Psoas muscle (tissue), 8 donors: ENCODE data around the gene UBQLNL. TPM values are rescaled to one million over a fixed set of nuclear protein-coding genes. Genes with fewer than 3 reads are reported as not detected.

Source experiments
- ATAC-seq, 4 donors: fragments of 200-7000 bp; cut with Tn5 transposase; one replicate each; pipeline ENCODE4 v1.9.1; 2020; ENCODE audit warnings: moderate library complexity in 3 of 4, mild to moderate bottlenecking in 2 of 4
- DNase-seq, 2 donors: peaks; one replicate each; pipeline ENCODE4 v3.0.0-alpha.2; 2020
- H3K27ac ChIP-seq: fragments of 200-600 bp; one replicate; pipeline ENCODE4 v1.8.0; 2022
- H3K27me3 ChIP-seq, 3 donors: fragments of 200-600 bp in 1 of 3; one replicate each; pipeline versions ENCODE4 v1.6.1 to v1.8.0; 2013 to 2022; ENCODE audit warnings: low read length in 2 of 3, mild to moderate bottlenecking in 2 of 3, moderate library complexity in 1 of 3; ENCODE audit not compliant: insufficient read depth in 3 of 3
- H3K36me3 ChIP-seq, 2 donors: fragments of 200-600 bp in 1 of 2; one replicate each; pipeline versions ENCODE4 v1.6.1 to v1.8.0; 2013 to 2022; ENCODE audit warnings: low read depth in 1 of 2, mild to moderate bottlenecking in 1 of 2, moderate library complexity in 1 of 2; ENCODE audit not compliant: insufficient read depth in 1 of 2
- H3K4me1 ChIP-seq: fragments of 200-600 bp; one replicate; pipeline ENCODE4 v1.8.0; 2022
- H3K4me3 ChIP-seq: fragments of 200-600 bp; one replicate; pipeline ENCODE4 v1.8.0; 2022; ENCODE audit warnings: mild to moderate bottlenecking
- H3K9me3 ChIP-seq: fragments of 200-600 bp; one replicate; pipeline ENCODE4 v1.8.0; 2022
- CTCF ChIP-seq: fragments of 200-600 bp; IDR thresholded peaks from one replicate; pipeline ENCODE4 v1.8.0; 2022; ENCODE audit warnings: antibody characterized with exemption
- WGBS, 3 donors: extraction: QIAGEN DNeasy Blood & Tissue Kit; methylation state at CpG; one replicate each; pipeline versions ENCODE4 v1.1.6 to v1.1.7; 2013; 5-methylcytosine and 5-hydroxymethylcytosine counted together
- intact Hi-C, 2 donors: fragments of 100-400 bp; cut with DNase I; formaldehyde crosslinking; loops; one replicate each; pipeline versions ENCODE4 v1.11.0 to v1.14.2; 2022
- polyA plus RNA-seq, 3 donors: library from polyadenylated mRNA; stranded (reverse); fragments of 200-250 nt; gene quantifications; one replicate each; pipeline ENCODE4 v1.2.3, GENCODE V29; 2013
- total RNA-seq, 4 donors: library from RNA; stranded (reverse); fragmentation: NEBNext Ultra II Directional in 2 of 4; extraction: Animal tissue kit (Norgen Biotek cat#: 25700) in 2 of 4; gene quantifications; one replicate each; pipeline versions ENCODE4 v1.2.1 to v1.2.4, GENCODE V29; 2021 to 2023
- donor health status: healthy with polysubstance abuse.
- donor health status: DM: no; HTN: no; CAD: no; lungs with moderate emphysema.
- donor health status: Bipolar disorder and iron deficiency.
- donor health status: healthy.
- donor health status: DM: yes; HTN: yes; CAD: no.
- donor health status: DM: no; HTN: no; CAD: no.
- donor health status: DM: no; HTN: no; CAD: no.
- donor health status: DM: yes; HTN: yes; CAD: no.

The UBQLNL gene
- total and polyA plus RNA-seq, 7 donors: 0.01 to 0.04 TPM; not detected in 5

- Histone ChIP-seq H3K4me3 (no peak overlapping the region), H3K27ac (no peak overlapping the region), H3K4me1 (no peaks in the 10 kb centered on the region), H3K9me3 (no peaks in the 10 kb centered on the region), H3K36me3 (no peaks in the 10 kb centered on the region), H3K27me3 (no peaks in the 10 kb centered on the region)
- WGBS, 3 donors: 49 to 53% (median 52%) methylated on average over 5 of the region's 5 CpGs
- no peak for DNase-seq
- intact Hi-C loops: no loop called here
- ATAC-seq: no peak
- no peak for TF ChIP-seq CTCF
Observed at GRCh38 chr11:5489576-5490357, 26.7 kb downstream of the UBQLNL start.

GRCh38 chr11:5488798-5489399 lies 27.6 kb downstream of the UBQLNL start:
- intact Hi-C loops: no loop called here
- no peaks in the 10 kb centered on the region for H3K9me3 ChIP-seq
- no peak overlapping the region for H3K4me3 ChIP-seq
- H3K4me1 ChIP-seq: no peaks in the 10 kb centered on the region
- ATAC-seq: no peak
- whole genome bisulfite sequencing, 3 donors: 91 to 95% (median 94%) methylated on average over 4 of the region's 4 CpGs
- DNase-seq: no peak
- H3K27me3 ChIP-seq: no peaks in the 10 kb centered on the region
- no peak overlapping the region for H3K27ac ChIP-seq
- H3K36me3 ChIP-seq: no peaks in the 10 kb centered on the region
- no peak for TF ChIP-seq CTCF

- no peaks in the 10 kb centered on the region for H3K27me3 ChIP-seq
- ATAC-seq (no peak), DNase-seq (no peak)
- no peak within 1 kb of the TSS for H3K4me3 ChIP-seq
- H3K27ac ChIP-seq: no peak within 1 kb of the TSS
- no peaks in the 10 kb centered on the region for H3K9me3 ChIP-seq
- TF ChIP-seq CTCF: no peak
- no peaks in the 10 kb centered on the region for H3K36me3 ChIP-seq
- no peaks in the 10 kb centered on the region for H3K4me1 ChIP-seq
- intact Hi-C loops: no loop called here
Observed at GRCh38 chr11:5488385-5488784, 28.1 kb downstream of the UBQLNL start, which contains the start of gene OR52D1. TSS of gene OR52D1 (plus strand) at chr11:5488685. CDS start at chr11:5488707, 22 bp downstream.

- DNase-seq: no peak
- intact Hi-C loops: no loop called here
- Histone ChIP-seq H3K4me3 (no peak overlapping the region), H3K27ac (no peak overlapping the region), H3K4me1 (no peaks in the 10 kb centered on the region), H3K36me3 (no peaks in the 10 kb centered on the region), H3K9me3 (no peaks in the 10 kb centered on the region), H3K27me3 (no peaks in the 10 kb centered on the region)
- ATAC-seq: no peak
- TF ChIP-seq CTCF: no peak
- 77 to 81% (median 78%) methylated on average over 3 of the region's 3 CpGs for WGBS, 3 donors
Observed at GRCh38 chr11:5486421-5486820, 30.1 kb downstream of the UBQLNL start.
